ENCODE measurements around the gene PIM3. TPM values are rescaled to one million over a fixed set of nuclear protein-coding genes. Genes with fewer than 3 reads are reported as not detected.

The PIM3 gene
- polyA plus RNA-seq, 1 of the 3 experiments (the other 2 are of a cell fraction): 15.3 TPM

DNA sequence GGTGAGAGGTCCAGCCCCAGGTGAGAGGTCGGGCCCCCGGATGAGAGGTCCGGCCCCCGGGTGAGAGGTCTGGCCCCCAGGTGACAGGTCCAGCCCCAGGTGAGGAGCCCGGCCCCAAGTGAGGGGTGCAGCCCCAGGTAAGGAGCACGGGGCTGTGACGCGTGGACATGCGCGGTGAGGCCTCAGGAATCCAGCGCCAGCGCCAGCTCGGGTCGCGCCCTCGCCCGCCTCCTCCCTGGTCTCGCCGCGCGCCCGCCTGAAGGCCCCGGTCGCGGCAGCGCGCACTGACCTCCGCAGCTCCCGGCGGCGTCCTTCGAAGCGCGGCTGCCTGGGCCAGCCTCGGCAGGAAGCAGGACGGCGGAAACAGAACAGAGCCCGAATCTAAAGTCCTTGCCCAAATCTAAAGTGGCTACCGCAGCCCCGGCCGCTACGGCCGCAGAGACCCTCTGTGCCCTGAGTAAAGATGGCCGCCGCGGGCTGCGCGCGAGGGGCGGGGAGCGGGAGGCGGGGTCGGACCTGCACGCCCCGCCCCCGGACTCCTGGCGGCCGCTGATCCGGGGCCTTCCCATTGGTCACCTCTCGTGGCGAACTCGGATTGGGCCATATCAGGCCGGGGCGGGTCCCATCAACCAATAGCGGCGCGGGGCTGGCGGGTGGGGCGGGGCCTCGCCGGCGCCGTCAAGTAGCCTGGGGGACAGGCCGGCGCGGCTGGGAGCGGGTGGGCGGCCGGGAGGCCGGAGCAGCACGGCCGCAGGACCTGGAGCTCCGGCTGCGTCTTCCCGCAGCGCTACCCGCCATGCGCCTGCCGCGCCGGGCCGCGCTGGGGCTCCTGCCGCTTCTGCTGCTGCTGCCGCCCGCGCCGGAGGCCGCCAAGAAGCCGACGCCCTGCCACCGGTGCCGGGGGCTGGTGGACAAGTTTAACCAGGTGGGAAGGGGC lies 42.3 kb upstream of the PIM3 start, which contains the start of the genes ALG12 and CRELD2:
TSS of gene ALG12 (minus strand) at position 465 of the 937 bp plus-strand sequence. CDS start 4,673 bp downstream, outside the sequence.
TSS of gene CRELD2 (plus strand) at position 661 of the 937 bp plus-strand sequence. CDS start at position 797, 136 bp downstream.
- Histone ChIP-seq H3K27ac (ENCODE audit: low read depth in 2 of 2, low read length in 1 of 2) (peak within 1 kb of the TSS; percentile 88 to 93), H3K4me1 (ENCODE audit: control insufficient read depth in 1 of 2, insufficient read depth in 2 of 2, low read depth in 1 of 2, low read length in 1 of 2) (peaks cover 0 to 12% of the 10 kb centered on the region in 2 experiments; a peak in 2 of 4 replicates), H3K4me2 (peak within 1 kb of the TSS; percentile 96), H3F3A (replicated peaks; ENCODE audit: insufficient read depth) (no peaks in the 10 kb centered on the region), H3K27me3 (ENCODE audit: insufficient read depth) (no peaks in the 10 kb centered on the region), H3K79me2 (ENCODE audit: insufficient read depth) (0 out of 2 replicates have a peak, but pooled peaks cover 5% of the 10 kb centered on the region), H3K9me3 (no peaks in the 10 kb centered on the region), H3K9me2 (no peaks in the 10 kb centered on the region), H3K9ac (peak within 1 kb of the TSS; percentile 86), H4K20me1 (ENCODE audit: insufficient read depth) (no peaks in the 10 kb centered on the region), H3K36me3 (replicated peaks in 1 of 2; ENCODE audit: control insufficient read depth in 1 of 2, insufficient read depth in 2 of 2, low read length in 1 of 2) (peaks cover 0 to 24% of the 10 kb centered on the region in 2 experiments), H3K4me3 (ENCODE audit: low read depth in 2 of 2, low read length in 1 of 2) (peak within 1 kb of the TSS; percentile 72 to 83), H2AFZ (ENCODE audit: low read depth) (peak within 1 kb of the TSS; percentile 97)
- TF ChIP-seq PBX3 (IDR thresholded peaks at IDR 0.05) (peak; percentile 4; the same call in 1 of the 2 replicates), MAX (IDR thresholded peaks at IDR 0.05; ENCODE audit: low read depth) (peak; percentile 50; the same call in 1 of the 2 replicates), RFX5 (IDR thresholded peaks at IDR 0.05; ENCODE audit: low read length) (peak; percentile 72), TAF1 (IDR thresholded peaks at IDR 0.05; ENCODE audit: borderline replicate concordance, low read depth, low read length) (0 out of 2 replicates have a peak, but pooled peaks have one; percentile 31), GABPA (IDR thresholded peaks at IDR 0.05; ENCODE audit: low read depth) (peak; percentile 69), REST (IDR thresholded peaks at IDR 0.05; ENCODE audit: low read depth, low read length) (no peak), MXI1 (IDR thresholded peaks at IDR 0.05; ENCODE audit: low read depth, low read length) (peak; percentile 83), NRF1 (IDR thresholded peaks at IDR 0.05; ENCODE audit: low read depth, low read length) (peak; percentile 63), SIN3A (IDR thresholded peaks at IDR 0.05; ENCODE audit: borderline replicate concordance, low read depth, low read length) (no peak), EP300 (IDR thresholded peaks at IDR 0.05; ENCODE audit: borderline replicate concordance in 1 of 2, low read depth in 1 of 2, low read length in 1 of 2) (no peak), CHD2 (IDR thresholded peaks at IDR 0.05; ENCODE audit: low read length, partially characterized antibody) (peak; percentile 4), YY1 (IDR thresholded peaks at IDR 0.05; ENCODE audit: low read depth) (peak; percentile 99)
- TF ChIP-seq, protein P1, sequence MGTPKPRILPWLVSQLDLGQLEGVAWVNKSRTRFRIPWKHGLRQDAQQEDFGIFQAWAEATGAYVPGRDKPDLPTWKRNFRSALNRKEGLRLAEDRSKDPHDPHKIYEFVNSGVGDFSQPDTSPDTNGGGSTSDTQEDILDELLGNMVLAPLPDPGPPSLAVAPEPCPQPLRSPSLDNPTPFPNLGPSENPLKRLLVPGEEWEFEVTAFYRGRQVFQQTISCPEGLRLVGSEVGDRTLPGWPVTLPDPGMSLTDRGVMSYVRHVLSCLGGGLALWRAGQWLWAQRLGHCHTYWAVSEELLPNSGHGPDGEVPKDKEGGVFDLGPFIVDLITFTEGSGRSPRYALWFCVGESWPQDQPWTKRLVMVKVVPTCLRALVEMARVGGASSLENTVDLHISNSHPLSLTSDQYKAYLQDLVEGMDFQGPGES (IDR thresholded peaks at IDR 0.05; ENCODE audit: low read depth, low read length): peak; percentile 49
- DNase-seq: peak; percentile 100
- WGBS (ENCODE audit: low lambda C conversion rate): under 1% methylated on average over 20 of the region's 103 CpGs
- ChIA-PET POLR2A (interaction anchor here (1.1 to 1.6 kb wide), 2 partner anchors 15 kb away, joined by 5 read pairs; no protein-coding TSS in a partner anchor), CTCF (interaction anchor here (0.7 to 2.2 kb wide), 2 partner anchors 12 to 14 kb away, joined by 3 to 12 read pairs; no protein-coding TSS in a partner anchor)
